ENCODE data around the gene FAM234B.
"Not testable (repeated sequence)": the region's sequence is repeated elsewhere in the genome, so short reads cannot be mapped to it uniquely, and the experiment has no call there.

The FAM234B gene

GRCh38 chr12:13023811-13024530, 20.2 kb upstream of the FAM234B start:
- no peak for DNase-seq (ENCODE audit: low spot score)

- DNase-seq (ENCODE audit: low spot score) = no peak
These were observed 19.7 kb upstream of the FAM234B start for GRCh38 chr12:13024531-13024916.

DNA sequence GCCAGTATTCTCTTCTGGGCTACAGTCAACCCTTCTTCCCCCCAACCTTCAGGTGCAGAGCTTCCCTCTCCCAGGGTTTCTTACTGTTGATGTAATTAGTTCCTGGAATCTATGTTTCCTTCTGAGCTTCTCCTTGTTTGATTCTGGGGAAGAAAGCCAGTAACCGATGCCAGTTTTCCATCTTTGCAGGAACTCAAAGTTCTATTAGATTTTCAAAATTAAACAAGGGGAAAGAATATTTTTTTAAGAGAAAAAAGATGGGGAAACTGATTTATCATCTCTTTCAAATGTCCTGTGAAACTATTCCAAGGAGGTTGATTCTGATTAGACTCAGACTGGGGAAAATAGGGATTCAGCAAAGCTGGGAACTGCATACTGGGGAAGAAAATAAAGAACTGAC, 17.9 kb upstream of the FAM234B start:
- no peak for DNase-seq (ENCODE audit: low spot score)

DNA sequence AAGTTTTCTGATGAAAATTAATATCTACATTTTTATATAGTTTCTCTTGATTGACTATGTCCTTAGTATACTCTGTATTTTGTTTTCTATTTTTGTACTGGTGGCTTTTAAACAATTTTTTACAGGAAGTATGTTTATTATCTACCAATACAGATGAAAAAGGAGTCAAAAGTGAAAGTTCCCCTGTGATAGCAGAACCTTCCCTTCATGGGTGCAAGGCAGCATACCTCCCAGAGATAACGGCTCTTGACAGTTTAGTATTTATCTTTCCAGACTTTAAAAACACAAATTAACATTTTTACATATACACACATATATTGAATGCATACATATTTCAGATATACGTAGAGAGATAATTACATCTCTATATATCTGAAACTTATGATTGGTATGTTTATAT, 17.1 kb upstream of the FAM234B start:
- DNase-seq (ENCODE audit: low spot score) = no peak

DNA sequence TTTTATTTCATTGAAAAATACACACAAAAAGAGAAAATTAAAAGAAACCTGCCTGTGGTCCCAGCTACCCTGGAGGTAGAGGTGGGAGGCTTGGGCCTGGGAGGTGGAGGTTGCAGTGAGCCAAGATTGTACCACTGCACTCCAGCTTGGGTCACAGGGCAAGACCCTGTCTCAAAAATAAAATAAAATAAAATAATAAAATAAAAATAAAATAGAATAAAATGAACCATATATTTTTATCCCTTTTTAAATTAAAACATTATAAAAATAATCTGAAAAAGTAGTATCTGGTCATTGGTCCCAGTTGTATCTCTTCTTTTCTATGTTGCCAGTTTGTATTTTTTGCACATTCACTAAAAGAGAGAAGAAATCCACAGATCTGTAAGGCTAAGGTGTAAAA, 16.7 kb upstream of the FAM234B start:
- DNase-seq (ENCODE audit: low spot score) = no peak

DNA sequence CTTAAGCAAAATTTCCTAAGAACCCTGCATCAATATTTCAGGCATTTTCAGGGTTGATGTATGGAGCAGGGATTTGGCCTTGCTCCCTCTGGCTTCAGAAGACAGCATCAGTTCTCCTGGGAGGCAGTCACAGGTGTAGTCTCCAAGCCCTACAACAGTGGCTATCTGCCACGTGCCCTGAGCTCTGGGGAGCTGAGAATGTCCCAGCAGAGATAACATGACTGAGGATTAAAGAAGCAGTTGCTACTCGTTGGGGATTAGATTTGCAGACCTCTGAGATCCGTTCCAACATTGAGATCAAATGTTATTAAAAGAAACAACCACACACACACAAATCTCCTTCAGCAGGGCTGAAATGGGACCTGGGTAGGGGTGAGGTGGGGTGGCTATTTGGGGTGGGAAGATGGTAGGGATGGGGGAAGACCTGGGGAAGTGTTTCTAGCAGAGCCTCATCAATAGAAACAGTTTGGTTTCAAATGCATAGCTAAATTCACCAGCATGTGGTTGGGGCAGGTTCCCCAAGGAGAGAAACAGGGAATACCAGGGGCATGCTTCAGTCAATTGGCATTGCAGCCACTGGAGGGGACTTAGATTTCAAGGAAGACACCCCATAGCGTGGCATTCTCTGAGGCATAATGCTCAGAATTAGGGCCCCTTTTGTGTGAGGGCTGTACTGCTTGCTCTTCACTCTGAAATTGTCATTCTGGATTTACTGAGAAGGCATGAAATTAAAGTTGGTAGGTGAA, 15.2 kb upstream of the FAM234B start:
- no peak for DNase-seq (ENCODE audit: low spot score)

- no peak for DNase-seq (ENCODE audit: low spot score)
These were observed 13.5 kb upstream of the FAM234B start for GRCh38 chr12:13030541-13031291.

DNA sequence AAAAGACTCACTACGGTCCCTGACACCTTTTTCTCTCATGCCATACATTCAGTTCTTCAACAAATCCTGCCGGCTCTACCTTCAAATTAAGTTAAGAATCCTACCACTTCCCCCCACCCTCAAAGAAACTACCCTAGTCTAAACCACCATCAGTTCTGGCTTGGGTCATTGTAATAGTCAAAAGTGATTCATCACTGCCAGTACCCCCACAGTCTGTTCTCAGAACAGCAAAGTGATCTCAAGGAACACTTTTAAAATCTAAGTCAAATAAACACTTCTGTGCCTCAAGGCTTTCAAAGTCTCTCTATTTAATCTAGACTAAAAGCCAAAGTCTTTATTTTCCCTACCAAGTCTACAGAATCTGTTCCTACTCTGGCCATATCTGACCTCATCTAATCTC, 12.0 kb upstream of the FAM234B start:
- DNase-seq (ENCODE audit: low spot score) = no peak

GRCh38 chr12:13033476-13033875, 10.7 kb upstream of the FAM234B start:
- no peak for DNase-seq (ENCODE audit: low spot score)

DNA sequence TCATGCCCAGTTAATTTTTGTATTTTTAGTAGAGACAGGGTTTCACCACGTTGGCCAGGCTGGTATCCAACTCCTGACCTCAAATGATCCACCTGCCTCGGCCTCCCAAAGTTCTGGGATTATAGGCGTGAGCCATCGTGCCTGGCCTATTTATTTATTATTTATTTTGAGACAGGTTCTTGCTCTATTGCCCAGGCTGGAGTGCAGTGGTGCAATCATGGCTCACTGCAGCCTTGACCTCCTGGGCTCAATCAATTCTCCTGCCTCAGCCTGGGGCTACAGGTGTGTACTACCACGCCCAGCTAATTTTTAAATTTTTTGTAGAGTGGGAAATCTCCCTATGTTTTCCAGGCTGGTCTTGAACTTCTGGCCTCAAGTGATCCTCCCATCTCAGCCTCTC, 8.8 kb upstream of the FAM234B start:
- not testable (repeated sequence) for DNase-seq (ENCODE audit: low spot score)

DNA sequence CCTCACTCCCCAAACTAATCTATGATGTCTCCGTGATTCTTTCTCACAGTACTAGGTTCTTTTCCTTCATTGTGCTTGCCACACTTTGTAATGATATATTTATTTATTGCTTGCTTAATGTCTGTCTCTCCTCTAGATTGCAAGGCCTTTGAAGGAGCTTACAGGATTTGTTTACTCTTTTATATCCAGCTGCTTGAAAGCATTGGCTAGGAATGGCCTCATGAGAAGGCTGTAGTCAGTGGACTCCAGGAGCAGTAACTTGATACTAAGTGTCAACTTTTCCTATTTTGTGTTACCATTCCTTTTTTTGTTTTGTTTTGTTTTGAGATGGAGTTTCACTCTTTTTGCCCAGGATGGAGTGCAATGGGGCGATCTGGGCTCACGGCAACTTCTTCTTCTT, 7.3 kb upstream of the FAM234B start:
- no peak for DNase-seq (ENCODE audit: low spot score)

GRCh38 chr12:13038491-13039161, 5.6 kb upstream of the FAM234B start:
- no peak for DNase-seq (ENCODE audit: low spot score)

- no peak for DNase-seq (ENCODE audit: low spot score)
These were observed 4.7 kb upstream of the FAM234B start for GRCh38 chr12:13039328-13039956.

GRCh38 chr12:13041224-13041623, 3.0 kb upstream of the FAM234B start:
- no peak for DNase-seq (ENCODE audit: low spot score)

- no peak for DNase-seq (ENCODE audit: low spot score)
These were observed 1.4 kb upstream of the FAM234B start for GRCh38 chr12:13042666-13043230.

DNA sequence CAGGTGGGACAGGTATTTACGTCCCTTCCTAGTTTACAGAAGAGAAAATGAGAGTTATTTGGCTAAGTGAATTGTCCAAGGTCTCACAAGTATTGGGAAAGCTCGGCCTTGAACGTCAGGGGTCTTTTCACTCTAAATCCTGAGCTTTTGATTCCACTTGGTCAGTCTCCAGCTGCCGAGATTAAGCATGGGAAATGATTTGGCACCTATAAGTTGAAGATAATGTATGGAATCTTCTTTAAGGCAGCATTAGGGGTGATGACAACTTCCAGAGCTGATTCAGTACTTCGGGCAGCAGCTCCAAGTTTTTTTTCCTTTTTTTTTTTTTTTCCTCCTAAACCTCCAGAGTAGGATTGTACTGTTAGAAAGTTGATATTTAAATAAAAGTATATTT, 722 bp downstream of the FAM234B start:
- no peak for DNase-seq (ENCODE audit: low spot score)

GRCh38 chr12:13045816-13046215, 1.6 kb downstream of the FAM234B start:
- no peak for DNase-seq (ENCODE audit: low spot score)

- no peak for DNase-seq (ENCODE audit: low spot score)
These were observed 2.8 kb downstream of the FAM234B start for GRCh38 chr12:13046964-13047363.

- no peak for DNase-seq (ENCODE audit: low spot score)
These were observed 5.6 kb downstream of the FAM234B start for GRCh38 chr12:13049816-13050215.

GRCh38 chr12:13052421-13052820, 8.2 kb downstream of the FAM234B start:
- DNase-seq (ENCODE audit: low spot score) = no peak

DNA sequence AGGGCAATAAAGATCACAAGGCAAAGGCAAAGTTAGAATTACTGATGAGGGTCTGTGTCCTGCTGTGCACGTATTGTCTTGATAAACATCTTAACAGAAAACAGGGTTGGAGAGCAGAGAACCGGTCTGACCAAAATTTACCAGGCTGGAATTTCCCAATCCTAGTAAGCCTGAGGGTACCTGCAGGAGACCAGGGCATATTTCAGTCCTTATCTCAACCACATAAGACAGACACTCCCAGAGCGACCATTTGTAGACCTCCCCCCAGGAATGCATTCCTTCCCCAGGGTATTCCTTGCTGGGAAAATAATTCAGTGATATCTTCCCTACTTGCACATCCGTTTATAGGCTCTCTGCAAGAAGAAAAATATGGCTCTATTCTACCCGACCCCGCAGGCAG, 9.4 kb downstream of the FAM234B start:
- not testable (repeated sequence) for DNase-seq (ENCODE audit: low spot score)

DNA sequence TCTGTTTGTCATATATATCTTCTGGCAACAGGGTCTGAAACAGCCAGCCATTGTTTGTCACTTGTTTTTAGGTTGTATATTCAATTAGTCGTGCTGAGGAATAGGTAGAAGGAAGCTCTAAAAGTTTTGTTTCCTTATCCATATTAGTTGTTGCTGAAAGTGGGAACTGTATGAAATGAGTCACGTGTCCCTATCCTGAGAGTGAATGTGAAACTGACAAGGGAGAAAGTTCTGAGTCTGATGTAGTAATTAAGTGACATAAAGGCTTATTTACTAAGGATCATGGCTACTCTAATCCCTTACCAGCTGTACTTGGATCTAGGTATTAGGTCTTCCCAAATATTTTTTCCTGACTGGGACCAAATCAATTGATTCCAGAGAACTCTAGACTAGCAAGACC, 16.4 kb downstream of the FAM234B start:
- DNase-seq (ENCODE audit: low spot score) = no peak

Measured in pons (tissue), 1 donor.